GM12878 (cell line): ENCODE data around the gene ERC2. TPM values are rescaled to one million over a fixed set of nuclear protein-coding genes. Genes with fewer than 3 reads are reported as not detected.

Source experiments
- ATAC-seq: fragments of 200-7000 bp; cut with Tn5 transposase; 3 replicates; pipeline ENCODE4 v1.9.1; 2020; ENCODE audit warnings: mild to moderate bottlenecking, moderate library complexity
- BruUV-seq: library from RNA; stranded (reverse); fragments of 400-500 nt; replicated peaks from 2 replicates; lab custom pipeline; 2021; lab: Mats Ljungman, UMichigan
- CTCF ChIA-PET: fragments of 300-600 bp; sonication (Branson Sonifier 250); formaldehyde crosslinking; extraction: SDS; loops from one replicate; lab custom pipeline; 2021; ENCODE audit warnings: inconsistent platforms; lab: Yijun Ruan, JAX
- POLR2A ChIA-PET: fragments of 350-600 bp; formaldehyde crosslinking; extraction: SDS; loops from one replicate; lab custom pipeline; 2021; ENCODE audit warnings: inconsistent platforms; lab: Charles Lee
- RAD21 ChIA-PET: fragments of 300-600 bp; sonication (Branson Sonifier 250); formaldehyde crosslinking; loops from one replicate; lab custom pipeline; 2023; ENCODE audit warnings: antibody characterized with exemption; ENCODE audit not compliant: unreplicated experiment; lab: Charles Lee
- SMC1A ChIA-PET: fragments of 300-600 bp; sonication (Branson Sonifier 250); formaldehyde crosslinking; loops from one replicate; lab custom pipeline; 2023; ENCODE audit not compliant: unreplicated experiment, uncharacterized antibody; lab: Charles Lee
- DNase-seq: peaks from one replicate; pipeline ENCODE4 v3.0.0-alpha.2; 2011; ENCODE audit warnings: low read depth, low spot score
- FAIRE-seq: peaks from 3 replicates; lab custom pipeline; 2011; peaks lifted over from hg19 to GRCh38; lab: Jason Lieb, UNC
- H2AFZ ChIP-seq: 2 replicates; pipeline ENCODE4 v1.6.0; 2011; ENCODE audit warnings: low read depth, low read length, control low read depth; ENCODE audit not compliant: control insufficient read depth
- H3K27ac ChIP-seq: 2 replicates; pipeline ENCODE4 v1.5.1; 2011; ENCODE audit warnings: control low read depth; ENCODE audit not compliant: control insufficient read depth, insufficient read depth
- H3K27me3 ChIP-seq, 2 experiments: replicated peaks in 1 of 2; 2 replicates each; pipeline versions ENCODE4 v1.6.0 to v1.6.1; 2011; ENCODE audit warnings: low read length in 1 of 2; ENCODE audit not compliant: control insufficient read depth in 2 of 2, insufficient read depth in 2 of 2
- H3K36me3 ChIP-seq, 2 experiments: 2 replicates each; pipeline ENCODE4 v1.5.1; 2011; ENCODE audit warnings: low read length in 1 of 2; ENCODE audit not compliant: control insufficient read depth in 2 of 2, insufficient read depth in 2 of 2
- H3K4me1 ChIP-seq: 2 replicates; pipeline ENCODE4 v1.6.1; 2011; ENCODE audit warnings: mild to moderate bottlenecking, low read length, moderate library complexity, mixed read lengths; ENCODE audit not compliant: control insufficient read depth, insufficient read depth
- H3K4me2 ChIP-seq: 2 replicates; pipeline ENCODE4 v1.6.0; 2011; ENCODE audit warnings: control low read depth; ENCODE audit not compliant: control insufficient read depth, insufficient read depth
- H3K4me3 ChIP-seq: fragments of 200-600 bp; sonication (generic); 2 replicates; pipeline ENCODE4 v1.5.1; 2016
- H3K79me2 ChIP-seq: 2 replicates; pipeline ENCODE4 v1.6.0; 2011; ENCODE audit warnings: low read length; ENCODE audit not compliant: control insufficient read depth, insufficient read depth
- H3K9ac ChIP-seq: 2 replicates; pipeline ENCODE4 v1.8.0; 2011; ENCODE audit warnings: low read length, control low read depth, mixed read lengths; ENCODE audit not compliant: control insufficient read depth, insufficient read depth
- H3K9me3 ChIP-seq: replicated peaks from 3 replicates; pipeline ENCODE4 v1.5.1; 2011; ENCODE audit warnings: mild to moderate bottlenecking, low read length; ENCODE audit not compliant: control insufficient read depth, insufficient read depth
- H4K20me1 ChIP-seq: 2 replicates; pipeline ENCODE4 v1.6.0; 2011; ENCODE audit not compliant: control insufficient read depth, insufficient read depth
- BMI1 ChIP-seq: fragments of 450-650 bp; IDR thresholded peaks from 2 replicates; pipeline ENCODE4 v1.6.1; 2016; ENCODE audit warnings: mild to moderate bottlenecking, moderate library complexity, borderline replicate concordance
- CBFB ChIP-seq: IDR thresholded peaks from 2 replicates; pipeline ENCODE4 v1.6.1; 2016; ENCODE audit warnings: antibody characterized with exemption, low read depth
- CHD1 ChIP-seq: IDR thresholded peaks from 2 replicates; pipeline ENCODE4 v1.6.1; 2012; ENCODE audit warnings: low read depth, low read length, improper control_type of control experiment
- CREB1 ChIP-seq: IDR thresholded peaks from 2 replicates; pipeline ENCODE4 v1.6.1; 2012; ENCODE audit warnings: low read depth, mild to moderate bottlenecking, inconsistent platforms
- IRF4 ChIP-seq: IDR thresholded peaks from 2 replicates; pipeline ENCODE4 v1.6.1; 2011; ENCODE audit warnings: low read depth, low read length
- LARP7 ChIP-seq: fragments of 450-650 bp; IDR thresholded peaks from 2 replicates; pipeline ENCODE4 v1.6.1; 2017; ENCODE audit warnings: mild to moderate bottlenecking
- RAD51 ChIP-seq: fragments of 450-650 bp; IDR thresholded peaks from 2 replicates; pipeline ENCODE4 v1.6.1; 2016; ENCODE audit warnings: moderate library complexity, mild to moderate bottlenecking, inconsistent platforms
- SMAD5 ChIP-seq: IDR thresholded peaks from 2 replicates; pipeline ENCODE4 v1.6.1; 2016; ENCODE audit warnings: antibody characterized with exemption, low read depth
- SP1 ChIP-seq: IDR thresholded peaks from one replicate; pipeline ENCODE4 v1.6.1; 2011; ENCODE audit warnings: low read depth, low read length
- SREBF2 ChIP-seq: IDR thresholded peaks from 2 replicates; pipeline ENCODE4 v1.6.1; 2012; ENCODE audit warnings: mild to moderate bottlenecking, low read length
- STAT3 ChIP-seq: IDR thresholded peaks from 2 replicates; pipeline ENCODE4 v1.6.1; 2011; ENCODE audit warnings: low read depth, low read length, improper control_type of control experiment
- SUPT20H ChIP-seq: IDR thresholded peaks from 2 replicates; pipeline ENCODE4 v1.6.1; 2011; ENCODE audit warnings: low read depth, mild to moderate bottlenecking, low read length, moderate library complexity, borderline replicate concordance; ENCODE audit not compliant: control insufficient read depth
- TAF1 ChIP-seq: IDR thresholded peaks from 2 replicates; pipeline ENCODE4 v1.6.1; 2011; ENCODE audit warnings: mild to moderate bottlenecking, low read depth, low read length, borderline replicate concordance
- TBL1XR1 ChIP-seq: IDR thresholded peaks from 2 replicates; pipeline ENCODE4 v1.6.1; 2012; ENCODE audit warnings: low read depth, low read length, improper control_type of control experiment
- WRNIP1 ChIP-seq: IDR thresholded peaks from 2 replicates; pipeline ENCODE4 v1.6.1; 2011; ENCODE audit warnings: low read depth, low read length, improper control_type of control experiment, borderline replicate concordance
- YY1 ChIP-seq: IDR thresholded peaks from 2 replicates; pipeline ENCODE4 v1.6.1; 2011; ENCODE audit warnings: low read depth, mild to moderate bottlenecking, low read length
- ZNF687 ChIP-seq: fragments of 450-650 bp; IDR thresholded peaks from 2 replicates; pipeline ENCODE4 v1.6.1; 2017; ENCODE audit warnings: mild to moderate bottlenecking, moderate library complexity
- WGBS: methylation state at CpG from one replicate; pipeline ENCODE4 v1.1.6; 2016; ENCODE audit warnings: low lambda C conversion rate; ENCODE audit not compliant: insufficient replicate concordance, insufficient coverage; ENCODE audit errors: missing lambda C conversion rate; 5-methylcytosine and 5-hydroxymethylcytosine counted together
- in situ Hi-C: fragments of 300-500 bp; cut with MboI; formaldehyde crosslinking; loops from 9 replicates; pipeline ENCODE4 v1.14.3; 2018; ENCODE audit warnings: mixed read lengths
- intact Hi-C: fragments of 100-400 bp; cut with micrococcal nuclease; formaldehyde crosslinking; loops from one replicate; pipeline ENCODE4 v1.14.2; 2022; ENCODE audit not compliant: unreplicated experiment
- polyA plus RNA-seq, 11 experiments: library from polyadenylated mRNA; depleted of rRNA in 4 of 11; unstranded in 6 of 11; stranded (reverse) in 5 of 11; fragments of >200 nt; fragmentation: Nextera tagmentation in 4 of 11; fragmentation: Illumina TruSeq in 1 of 11; extraction: Ambion mirVana in 4 of 11; extraction: Trizol in 1 of 11; gene quantifications; 1 replicate in 1 of 11; 2 replicates in 10 of 11; pipeline versions ENCODE4 v1.2.1 to v1.2.3, GENCODE V29; 2011 to 2016; ENCODE audit warnings: inconsistent platforms in 2 of 11, missing spikeins in 2 of 11, low read depth in 1 of 11
- total RNA-seq, 4 experiments: library from RNA; depleted of rRNA in 3 of 4; stranded (reverse); fragments of >200 nt in 3 of 4; fragmentation: Illumina TruSeq in 1 of 4; extraction: Trizol in 1 of 4; gene quantifications; 2 replicates each; pipeline versions ENCODE4 v1.2.1 to v1.2.3, GENCODE V29; 2013 to 2021

ERC2 gene
- total and polyA plus RNA-seq, 10 of the 15 experiments (the other 5 are each of a cell fraction or from before 2014, with no cell fraction given), result 0.06 to 1.4 (median 0.12) TPM; not detected in 3

GRCh38 chr3:55719508-55719907, 748.8 kb downstream of the ERC2 start:
- ATAC-seq (no peak), FAIRE-seq (no peak), DNase-seq (no peak)
- Histone ChIP-seq H3K27ac (no peak overlapping the region), H3K9me3 (no peaks in the 10 kb centered on the region), H3K4me2 (no peak overlapping the region), H3K9ac (no peak overlapping the region), H3K36me3 (no peaks in the 10 kb centered on the region), H2AFZ (no peak overlapping the region), H4K20me1 (no peaks in the 10 kb centered on the region), H3K4me1 (peaks cover 15% of the 10 kb centered on the region), H3K27me3 (no peaks in the 10 kb centered on the region), H3K79me2 (no peaks in the 10 kb centered on the region), H3K4me3 (no peak overlapping the region)
- CTCF ChIA-PET, result interaction anchor here (0.7 to 5.1 kb wide), 6 partner anchors 28 to 284 kb away, joined by 3 to 29 read pairs (median 10); partner anchors contain the start of gene WNT5A
- intact Hi-C loops (no loop called here), in situ Hi-C loops (no loop called here)
- POLR2A ChIA-PET, result no interaction called here
- TF ChIP-seq WRNIP1 (no peak), TAF1 (no peak), SP1 (no peak), SREBF2 (no peak), IRF4 (no peak), CREB1 (no peak), LARP7 (no peak), SMAD5 (no peak), CBFB (no peak)
- BruUV-seq, result no TSS peak
- RAD21 ChIA-PET, result interaction anchor here (0.7 to 2.4 kb wide), 4 partner anchors 29 to 235 kb away, joined by 3 to 7 read pairs (median 4); partner anchors contain the start of gene WNT5A
- SMC1A ChIA-PET, result interaction anchor here (0.6 to 4.9 kb wide), 12 partner anchors 10 to 253 kb away, joined by 3 to 27 read pairs (median 4); partner anchors contain the start of gene WNT5A

- ChIA-PET SMC1A (interaction anchor here (0.6 to 4.9 kb wide), 13 partner anchors 9 to 252 kb away, joined by 3 to 27 read pairs (median 4); partner anchors contain the start of gene WNT5A), POLR2A (no interaction called here), CTCF (interaction anchor here (0.7 to 5.1 kb wide), 5 partner anchors 28 to 284 kb away, joined by 3 to 19 read pairs (median 6); partner anchors contain the start of gene WNT5A), RAD21 (interaction anchor here (0.7 to 2.4 kb wide), 7 partner anchors 28 to 234 kb away, joined by 3 to 7 read pairs (median 3); partner anchors contain the start of gene WNT5A)
- Histone ChIP-seq H3K4me3 (no peak overlapping the region), H3K9ac (no peak overlapping the region), H3K36me3 (no peaks in the 10 kb centered on the region), H3K9me3 (no peaks in the 10 kb centered on the region), H2AFZ (no peak overlapping the region), H3K27me3 (no peaks in the 10 kb centered on the region), H3K4me2 (no peak overlapping the region), H3K79me2 (no peaks in the 10 kb centered on the region), H3K27ac (no peak overlapping the region), H4K20me1 (no peaks in the 10 kb centered on the region), H3K4me1 (peaks cover 10% of the 10 kb centered on the region)
- 40% methylated on average over 3 of the region's 3 CpGs for WGBS
- in situ Hi-C loops, result no loop called here
- DNase-seq (no peak), ATAC-seq (no peak), FAIRE-seq (no peak)
- BruUV-seq, result no TSS peak
- intact Hi-C loops, result no loop called here
- no peak for TF ChIP-seq SUPT20H
- no peak for TF ChIP-seq TBL1XR1
- no peak for TF ChIP-seq CHD1
- no peak for TF ChIP-seq IRF4
- no peak for TF ChIP-seq YY1
- TF ChIP-seq RAD51, result no peak
- no peak for TF ChIP-seq ZNF687
- no peak for TF ChIP-seq BMI1
- no peak for TF ChIP-seq STAT3
Observed at GRCh38 chr3:55719006-55719405, 749.3 kb downstream of the ERC2 start.
